GM23338 (cell line): ENCODE measurements around the gene CEP20. TPM values are rescaled to one million over a fixed set of nuclear protein-coding genes. Genes with fewer than 3 reads are reported as not detected.

Experiments used
- ATAC-seq: fragments of 200-7000 bp; cut with Tn5 transposase; 3 replicates; pipeline ENCODE4 v1.9.1; 2020
- DNase-seq: peaks from one replicate; pipeline ENCODE4 v3.0.0-alpha.2; 2015; ENCODE audit warnings: low spot score
- H2AFZ ChIP-seq: fragments of 200-600 bp; sonication (generic); 2 replicates; pipeline ENCODE4 v1.8.0; 2016; ENCODE audit warnings: antibody characterized with exemption, mild to moderate bottlenecking, moderate library complexity
- H3F3A ChIP-seq: fragments of 200-600 bp; sonication (generic); replicated peaks from 2 replicates; pipeline ENCODE4 v1.8.0; 2017; ENCODE audit warnings: antibody characterized with exemption, mixed run types, low read depth
- H3K27ac ChIP-seq: fragments of 200-600 bp; sonication (generic); 2 replicates; pipeline ENCODE4 v1.6.1; 2016; ENCODE audit warnings: low read depth
- H3K27me3 ChIP-seq: fragments of 200-600 bp; sonication (generic); 2 replicates; pipeline ENCODE4 v1.8.0; 2016; ENCODE audit warnings: mild to moderate bottlenecking, mixed run types, moderate library complexity; ENCODE audit not compliant: insufficient read depth
- H3K36me3 ChIP-seq: fragments of 200-600 bp; sonication (generic); 2 replicates; pipeline ENCODE4 v1.8.0; 2016; ENCODE audit warnings: mild to moderate bottlenecking; ENCODE audit not compliant: insufficient read depth
- H3K4me1 ChIP-seq: fragments of 200-600 bp; sonication (generic); 2 replicates; pipeline ENCODE4 v1.8.0; 2016; ENCODE audit warnings: mild to moderate bottlenecking, moderate library complexity; ENCODE audit not compliant: insufficient read depth
- H3K4me2 ChIP-seq: fragments of 200-600 bp; sonication (generic); 2 replicates; pipeline ENCODE4 v1.7.1; 2017; ENCODE audit warnings: mixed run types
- H3K4me3 ChIP-seq: fragments of 200-600 bp; sonication (generic); 2 replicates; pipeline ENCODE4 v1.6.1; 2016; ENCODE audit warnings: mixed run types
- H3K79me2 ChIP-seq: fragments of 200-600 bp; sonication (generic); replicated peaks from 2 replicates; pipeline ENCODE4 v1.8.0; 2017; ENCODE audit warnings: mild to moderate bottlenecking; ENCODE audit not compliant: insufficient read depth
- H3K9me2 ChIP-seq: fragments of 200-600 bp; sonication (generic); 2 replicates; pipeline ENCODE4 v1.8.0; 2017; ENCODE audit not compliant: insufficient read depth
- H4K20me1 ChIP-seq: fragments of 200-600 bp; sonication (generic); replicated peaks from 2 replicates; pipeline ENCODE4 v1.8.0; 2017; ENCODE audit warnings: mild to moderate bottlenecking; ENCODE audit not compliant: insufficient read depth
- H3K27ac Mint-ChIP-seq: 2 replicates; pipeline ENCODE4 v1.8.0; 2020; ENCODE audit warnings: inconsistent platforms, mild to moderate bottlenecking, moderate library complexity, mixed read lengths
- H3K27me3 Mint-ChIP-seq: 3 replicates; pipeline ENCODE4 v1.8.0; 2022; ENCODE audit warnings: low read depth, mild to moderate bottlenecking, moderate library complexity, mixed read lengths, inconsistent platforms; ENCODE audit not compliant: insufficient read depth, poor library complexity
- H3K36me3 Mint-ChIP-seq: 3 replicates; pipeline ENCODE4 v1.8.0; 2021; ENCODE audit warnings: low read depth, mild to moderate bottlenecking, inconsistent platforms, moderate library complexity, mixed read lengths
- H3K4me1 Mint-ChIP-seq: 3 replicates; pipeline ENCODE4 v1.8.0; 2020; ENCODE audit warnings: mild to moderate bottlenecking, inconsistent platforms, mixed read lengths
- H3K4me3 Mint-ChIP-seq: 3 replicates; pipeline ENCODE4 v1.8.0; 2021; ENCODE audit warnings: moderate library complexity, mild to moderate bottlenecking, inconsistent platforms, mixed read lengths
- H3K9me3 Mint-ChIP-seq: 3 replicates; pipeline ENCODE4 v1.8.0; 2020; ENCODE audit warnings: moderate library complexity, mild to moderate bottlenecking, inconsistent platforms, mixed read lengths
- CREB1 ChIP-seq: fragments of 250-450 bp; sonication (Bioruptor Pico); IDR thresholded peaks from 2 replicates; pipeline ENCODE4 v1.5.0; 2020; ENCODE audit warnings: low read depth, mild to moderate bottlenecking, moderate library complexity
- EZH2 ChIP-seq: fragments of 200-600 bp; sonication (generic); IDR thresholded peaks from one replicate; pipeline ENCODE4 v1.8.0; 2017; ENCODE audit warnings: antibody characterized with exemption, mild to moderate bottlenecking, low read depth; ENCODE audit not compliant: unreplicated experiment
- EZH2phosphoT487 ChIP-seq: fragments of 200-600 bp; sonication (generic); IDR thresholded peaks from one replicate; pipeline ENCODE4 v1.8.1; 2018; ENCODE audit warnings: antibody characterized with exemption; ENCODE audit not compliant: unreplicated experiment
- JUNB ChIP-seq: IDR thresholded peaks from one replicate; pipeline ENCODE4 v1.6.1; 2016; ENCODE audit warnings: antibody characterized with exemption; ENCODE audit not compliant: unreplicated experiment
- NANOG ChIP-seq: IDR thresholded peaks from 2 replicates; pipeline ENCODE4 v1.6.1; 2016; ENCODE audit warnings: antibody characterized with exemption, borderline replicate concordance
- POLR2AphosphoS5 ChIP-seq: IDR thresholded peaks from 2 replicates; pipeline ENCODE4 v1.6.1; 2016; ENCODE audit warnings: antibody characterized with exemption, low read depth
- STAT1 ChIP-seq: IDR thresholded peaks from one replicate; pipeline ENCODE4 v1.6.1; 2016; ENCODE audit warnings: antibody characterized with exemption; ENCODE audit not compliant: unreplicated experiment
- ZNF114 ChIP-seq: fragments of 250-450 bp; sonication (Bioruptor Pico); IDR thresholded peaks from 2 replicates; pipeline ENCODE4 v1.5.0; 2020; ENCODE audit warnings: mild to moderate bottlenecking, moderate library complexity
- ZNF331 ChIP-seq: fragments of 250-450 bp; sonication (Bioruptor Pico); IDR thresholded peaks from 2 replicates; pipeline ENCODE4 v1.5.0; 2020; ENCODE audit warnings: low read depth, mild to moderate bottlenecking, moderate library complexity
- polyA plus RNA-seq: library from polyadenylated mRNA; unstranded; fragments of >200 nt; fragmentation: Nextera tagmentation; extraction: Ambion mirVana; gene quantifications from 2 replicates; pipeline ENCODE4 v1.2.1, GENCODE V29; 2016
- total RNA-seq: library from RNA; depleted of rRNA; stranded (reverse); fragments of >200 nt; shearing (Covaris generic); gene quantifications from 2 replicates; pipeline ENCODE4 v1.2.3, GENCODE V29; 2014
- TF ChIP-seq, protein P1 (sequence below): IDR thresholded peaks from 2 replicates; pipeline ENCODE4 v1.6.1; 2016; ENCODE audit warnings: antibody characterized with exemption
- TF ChIP-seq, protein P2 (sequence below): IDR thresholded peaks from one replicate; pipeline ENCODE4 v1.6.1; 2018; ENCODE audit warnings: antibody characterized with exemption; ENCODE audit not compliant: unreplicated experiment
- TF ChIP-seq, protein P3 (sequence below), 2 experiments: fragments of 200-600 bp in 1 of 2; sonication (generic) in 1 of 2; conservative IDR thresholded peaks; 2 replicates each; pipeline versions ENCODE4 v1.5.1 to v1.6.1; 2016 to 2017; ENCODE audit warnings: antibody characterized with exemption in 2 of 2, low read depth in 2 of 2, mild to moderate bottlenecking in 2 of 2, moderate library complexity in 1 of 2
- TF ChIP-seq, protein P4 (sequence below): fragments of 250-450 bp; sonication (Bioruptor Pico); IDR thresholded peaks from 2 replicates; pipeline ENCODE4 v1.5.0; 2020; ENCODE audit warnings: mild to moderate bottlenecking, moderate library complexity

CEP20 gene
- total and polyA plus RNA-seq, 2 experiments from 2014 or later: 60.2 to 70.9 TPM

DNA sequence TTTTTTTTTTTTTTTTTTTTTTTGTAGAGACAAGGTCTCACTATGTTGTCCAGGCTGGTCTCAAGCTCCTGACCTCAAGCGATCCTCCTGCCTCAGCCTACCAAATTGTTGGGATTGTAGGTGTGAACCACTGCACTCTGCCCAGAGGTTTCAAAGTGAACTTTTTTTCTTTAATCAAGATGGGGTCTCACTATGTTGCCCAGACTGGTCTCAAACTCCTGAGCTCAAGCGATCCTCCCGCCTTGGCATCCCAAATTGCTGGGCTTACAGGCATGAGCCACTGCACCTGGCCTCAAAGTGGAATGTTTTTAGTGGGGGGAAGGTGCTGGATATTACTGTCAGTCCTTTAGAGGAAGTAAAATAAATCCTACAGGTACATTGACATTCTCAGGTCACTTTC, 12.0 kb upstream of the CEP20 start:
- no peaks in the 10 kb centered on the region for H3K4me1 ChIP-seq
- Mint-ChIP-seq H3K4me1 (peaks cover 3% of the 10 kb centered on the region; the same call in 1 of the 3 replicates), H3K27me3 (peaks cover 6% of the 10 kb centered on the region), H3K36me3 (0 out of 3 replicates have a peak, but pooled peaks cover 3% of the 10 kb centered on the region), H3K27ac (no peak overlapping the region), H3K4me3 (no peak overlapping the region), H3K9me3 (peaks cover 4% of the 10 kb centered on the region; the same call in 2 of the 3 replicates)
- H3K27ac ChIP-seq: no peak overlapping the region
- no peaks in the 10 kb centered on the region for H3K27me3 ChIP-seq
- H3K79me2 ChIP-seq: no peaks in the 10 kb centered on the region
- no peaks in the 10 kb centered on the region for H3K36me3 ChIP-seq
- ATAC-seq (no peak), DNase-seq (no peak)
- no peak overlapping the region for H3K4me2 ChIP-seq
- no peaks in the 10 kb centered on the region for H3F3A ChIP-seq
- H2AFZ ChIP-seq: no peak overlapping the region
- no peaks in the 10 kb centered on the region for H3K9me2 ChIP-seq
- no peaks in the 10 kb centered on the region for H4K20me1 ChIP-seq
- TF ChIP-seq ZNF331: no peak
- TF ChIP-seq, protein P1, sequence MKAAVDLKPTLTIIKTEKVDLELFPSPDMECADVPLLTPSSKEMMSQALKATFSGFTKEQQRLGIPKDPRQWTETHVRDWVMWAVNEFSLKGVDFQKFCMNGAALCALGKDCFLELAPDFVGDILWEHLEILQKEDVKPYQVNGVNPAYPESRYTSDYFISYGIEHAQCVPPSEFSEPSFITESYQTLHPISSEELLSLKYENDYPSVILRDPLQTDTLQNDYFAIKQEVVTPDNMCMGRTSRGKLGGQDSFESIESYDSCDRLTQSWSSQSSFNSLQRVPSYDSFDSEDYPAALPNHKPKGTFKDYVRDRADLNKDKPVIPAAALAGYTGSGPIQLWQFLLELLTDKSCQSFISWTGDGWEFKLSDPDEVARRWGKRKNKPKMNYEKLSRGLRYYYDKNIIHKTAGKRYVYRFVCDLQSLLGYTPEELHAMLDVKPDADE: no peak
- no peak for TF ChIP-seq NANOG
- no peak for TF ChIP-seq STAT1
- TF ChIP-seq JUNB: no peak
- no peak for TF ChIP-seq ZNF114 (CRISPR knock-in tag)
- TF ChIP-seq, protein P2, sequence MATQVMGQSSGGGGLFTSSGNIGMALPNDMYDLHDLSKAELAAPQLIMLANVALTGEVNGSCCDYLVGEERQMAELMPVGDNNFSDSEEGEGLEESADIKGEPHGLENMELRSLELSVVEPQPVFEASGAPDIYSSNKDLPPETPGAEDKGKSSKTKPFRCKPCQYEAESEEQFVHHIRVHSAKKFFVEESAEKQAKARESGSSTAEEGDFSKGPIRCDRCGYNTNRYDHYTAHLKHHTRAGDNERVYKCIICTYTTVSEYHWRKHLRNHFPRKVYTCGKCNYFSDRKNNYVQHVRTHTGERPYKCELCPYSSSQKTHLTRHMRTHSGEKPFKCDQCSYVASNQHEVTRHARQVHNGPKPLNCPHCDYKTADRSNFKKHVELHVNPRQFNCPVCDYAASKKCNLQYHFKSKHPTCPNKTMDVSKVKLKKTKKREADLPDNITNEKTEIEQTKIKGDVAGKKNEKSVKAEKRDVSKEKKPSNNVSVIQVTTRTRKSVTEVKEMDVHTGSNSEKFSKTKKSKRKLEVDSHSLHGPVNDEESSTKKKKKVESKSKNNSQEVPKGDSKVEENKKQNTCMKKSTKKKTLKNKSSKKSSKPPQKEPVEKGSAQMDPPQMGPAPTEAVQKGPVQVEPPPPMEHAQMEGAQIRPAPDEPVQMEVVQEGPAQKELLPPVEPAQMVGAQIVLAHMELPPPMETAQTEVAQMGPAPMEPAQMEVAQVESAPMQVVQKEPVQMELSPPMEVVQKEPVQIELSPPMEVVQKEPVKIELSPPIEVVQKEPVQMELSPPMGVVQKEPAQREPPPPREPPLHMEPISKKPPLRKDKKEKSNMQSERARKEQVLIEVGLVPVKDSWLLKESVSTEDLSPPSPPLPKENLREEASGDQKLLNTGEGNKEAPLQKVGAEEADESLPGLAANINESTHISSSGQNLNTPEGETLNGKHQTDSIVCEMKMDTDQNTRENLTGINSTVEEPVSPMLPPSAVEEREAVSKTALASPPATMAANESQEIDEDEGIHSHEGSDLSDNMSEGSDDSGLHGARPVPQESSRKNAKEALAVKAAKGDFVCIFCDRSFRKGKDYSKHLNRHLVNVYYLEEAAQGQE: no peak
- TF ChIP-seq EZH2: no peak
- no peak for TF ChIP-seq CREB1
- no peak for TF ChIP-seq POLR2AphosphoS5
- TF ChIP-seq, protein P3, sequence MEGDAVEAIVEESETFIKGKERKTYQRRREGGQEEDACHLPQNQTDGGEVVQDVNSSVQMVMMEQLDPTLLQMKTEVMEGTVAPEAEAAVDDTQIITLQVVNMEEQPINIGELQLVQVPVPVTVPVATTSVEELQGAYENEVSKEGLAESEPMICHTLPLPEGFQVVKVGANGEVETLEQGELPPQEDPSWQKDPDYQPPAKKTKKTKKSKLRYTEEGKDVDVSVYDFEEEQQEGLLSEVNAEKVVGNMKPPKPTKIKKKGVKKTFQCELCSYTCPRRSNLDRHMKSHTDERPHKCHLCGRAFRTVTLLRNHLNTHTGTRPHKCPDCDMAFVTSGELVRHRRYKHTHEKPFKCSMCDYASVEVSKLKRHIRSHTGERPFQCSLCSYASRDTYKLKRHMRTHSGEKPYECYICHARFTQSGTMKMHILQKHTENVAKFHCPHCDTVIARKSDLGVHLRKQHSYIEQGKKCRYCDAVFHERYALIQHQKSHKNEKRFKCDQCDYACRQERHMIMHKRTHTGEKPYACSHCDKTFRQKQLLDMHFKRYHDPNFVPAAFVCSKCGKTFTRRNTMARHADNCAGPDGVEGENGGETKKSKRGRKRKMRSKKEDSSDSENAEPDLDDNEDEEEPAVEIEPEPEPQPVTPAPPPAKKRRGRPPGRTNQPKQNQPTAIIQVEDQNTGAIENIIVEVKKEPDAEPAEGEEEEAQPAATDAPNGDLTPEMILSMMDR (conservative IDR thresholded peaks at IDR 0.05; ENCODE audit: low read depth in 2 of 2): no peak
- TF ChIP-seq, protein P4, sequence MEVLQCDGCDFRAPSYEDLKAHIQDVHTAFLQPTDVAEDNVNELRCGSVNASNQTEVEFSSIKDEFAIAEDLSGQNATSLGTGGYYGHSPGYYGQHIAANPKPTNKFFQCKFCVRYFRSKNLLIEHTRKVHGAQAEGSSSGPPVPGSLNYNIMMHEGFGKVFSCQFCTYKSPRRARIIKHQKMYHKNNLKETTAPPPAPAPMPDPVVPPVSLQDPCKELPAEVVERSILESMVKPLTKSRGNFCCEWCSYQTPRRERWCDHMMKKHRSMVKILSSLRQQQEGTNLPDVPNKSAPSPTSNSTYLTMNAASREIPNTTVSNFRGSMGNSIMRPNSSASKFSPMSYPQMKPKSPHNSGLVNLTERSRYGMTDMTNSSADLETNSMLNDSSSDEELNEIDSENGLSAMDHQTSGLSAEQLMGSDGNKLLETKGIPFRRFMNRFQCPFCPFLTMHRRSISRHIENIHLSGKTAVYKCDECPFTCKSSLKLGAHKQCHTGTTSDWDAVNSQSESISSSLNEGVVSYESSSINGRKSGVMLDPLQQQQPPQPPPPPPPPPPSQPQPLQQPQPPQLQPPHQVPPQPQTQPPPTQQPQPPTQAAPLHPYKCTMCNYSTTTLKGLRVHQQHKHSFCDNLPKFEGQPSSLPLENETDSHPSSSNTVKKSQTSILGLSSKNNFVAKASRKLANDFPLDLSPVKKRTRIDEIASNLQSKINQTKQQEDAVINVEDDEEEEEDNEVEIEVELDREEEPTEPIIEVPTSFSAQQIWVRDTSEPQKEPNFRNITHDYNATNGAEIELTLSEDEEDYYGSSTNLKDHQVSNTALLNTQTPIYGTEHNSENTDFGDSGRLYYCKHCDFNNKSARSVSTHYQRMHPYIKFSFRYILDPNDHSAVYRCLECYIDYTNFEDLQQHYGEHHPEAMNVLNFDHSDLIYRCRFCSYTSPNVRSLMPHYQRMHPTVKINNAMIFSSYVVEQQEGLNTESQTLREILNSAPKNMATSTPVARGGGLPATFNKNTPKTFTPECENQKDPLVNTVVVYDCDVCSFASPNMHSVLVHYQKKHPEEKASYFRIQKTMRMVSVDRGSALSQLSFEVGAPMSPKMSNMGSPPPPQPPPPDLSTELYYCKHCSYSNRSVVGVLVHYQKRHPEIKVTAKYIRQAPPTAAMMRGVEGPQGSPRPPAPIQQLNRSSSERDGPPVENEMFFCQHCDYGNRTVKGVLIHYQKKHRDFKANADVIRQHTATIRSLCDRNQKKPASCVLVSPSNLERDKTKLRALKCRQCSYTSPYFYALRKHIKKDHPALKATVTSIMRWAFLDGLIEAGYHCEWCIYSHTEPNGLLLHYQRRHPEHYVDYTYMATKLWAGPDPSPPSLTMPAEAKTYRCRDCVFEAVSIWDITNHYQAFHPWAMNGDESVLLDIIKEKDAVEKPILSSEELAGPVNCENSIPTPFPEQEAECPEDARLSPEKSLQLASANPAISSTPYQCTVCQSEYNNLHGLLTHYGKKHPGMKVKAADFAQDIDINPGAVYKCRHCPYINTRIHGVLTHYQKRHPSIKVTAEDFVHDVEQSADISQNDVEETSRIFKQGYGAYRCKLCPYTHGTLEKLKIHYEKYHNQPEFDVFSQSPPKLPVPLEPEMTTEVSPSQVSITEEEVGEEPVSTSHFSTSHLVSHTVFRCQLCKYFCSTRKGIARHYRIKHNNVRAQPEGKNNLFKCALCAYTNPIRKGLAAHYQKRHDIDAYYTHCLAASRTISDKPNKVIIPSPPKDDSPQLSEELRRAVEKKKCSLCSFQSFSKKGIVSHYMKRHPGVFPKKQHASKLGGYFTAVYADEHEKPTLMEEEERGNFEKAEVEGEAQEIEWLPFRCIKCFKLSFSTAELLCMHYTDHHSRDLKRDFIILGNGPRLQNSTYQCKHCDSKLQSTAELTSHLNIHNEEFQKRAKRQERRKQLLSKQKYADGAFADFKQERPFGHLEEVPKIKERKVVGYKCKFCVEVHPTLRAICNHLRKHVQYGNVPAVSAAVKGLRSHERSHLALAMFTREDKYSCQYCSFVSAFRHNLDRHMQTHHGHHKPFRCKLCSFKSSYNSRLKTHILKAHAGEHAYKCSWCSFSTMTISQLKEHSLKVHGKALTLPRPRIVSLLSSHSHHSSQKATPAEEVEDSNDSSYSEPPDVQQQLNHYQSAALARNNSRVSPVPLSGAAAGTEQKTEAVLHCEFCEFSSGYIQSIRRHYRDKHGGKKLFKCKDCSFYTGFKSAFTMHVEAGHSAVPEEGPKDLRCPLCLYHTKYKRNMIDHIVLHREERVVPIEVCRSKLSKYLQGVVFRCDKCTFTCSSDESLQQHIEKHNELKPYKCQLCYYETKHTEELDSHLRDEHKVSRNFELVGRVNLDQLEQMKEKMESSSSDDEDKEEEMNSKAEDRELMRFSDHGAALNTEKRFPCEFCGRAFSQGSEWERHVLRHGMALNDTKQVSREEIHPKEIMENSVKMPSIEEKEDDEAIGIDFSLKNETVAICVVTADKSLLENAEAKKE (CRISPR knock-in tag): no peak
- TF ChIP-seq EZH2phosphoT487: no peak
- H3K4me3 ChIP-seq: no peak overlapping the region
